IMR-90 (cell line): Measurements from ENCODE around the gene PRKACB. TPM values are rescaled to one million over a fixed set of nuclear protein-coding genes. Genes with fewer than 3 reads are reported as not detected.

ENCODE experiments used
- ATAC-seq: fragments of 200-7000 bp; cut with Tn5 transposase; 2 replicates; pipeline ENCODE4 v1.9.1; 2020; ENCODE audit warnings: low read depth, mild to moderate bottlenecking, moderate library complexity
- BruUV-seq: library from RNA; stranded (reverse); fragments of 400-500 nt; replicated peaks from 2 replicates; lab custom pipeline; 2021; lab: Mats Ljungman, UMichigan
- CTCF ChIA-PET: fragments of 300-600 bp; formaldehyde crosslinking; extraction: SDS; loops from one replicate; lab custom pipeline; 2021; ENCODE audit warnings: antibody characterized with exemption; lab: Yijun Ruan, JAX
- POLR2A ChIA-PET: fragments of 300-600 bp; sonication (Branson Sonifier 250); formaldehyde crosslinking; loops from one replicate; lab custom pipeline; 2022; ENCODE audit warnings: antibody characterized with exemption; ENCODE audit not compliant: unreplicated experiment; lab: Charles Lee
- DNase-seq: peaks from one replicate; pipeline ENCODE4 v3.0.0; 2013
- H2AFZ ChIP-seq: replicated peaks from 2 replicates; pipeline ENCODE3; 2013; ENCODE audit warnings: low read length, mild to moderate bottlenecking; ENCODE audit not compliant: poor library complexity
- H2AK5ac ChIP-seq: 2 replicates; pipeline ENCODE4 v1.6.1; 2013; ENCODE audit warnings: low read depth, low read length, inconsistent platforms
- H2AK9ac ChIP-seq: replicated peaks from 2 replicates; pipeline ENCODE3; 2013; ENCODE audit warnings: mild to moderate bottlenecking, low read depth, low read length, moderate library complexity; ENCODE audit not compliant: poor library complexity
- H2BK120ac ChIP-seq: 2 replicates; pipeline ENCODE4 v1.6.1; 2013; ENCODE audit warnings: low read depth, low read length, inconsistent platforms
- H2BK15ac ChIP-seq: 3 replicates; pipeline ENCODE4 v1.6.1; 2013; ENCODE audit warnings: low read depth, low read length, inconsistent platforms
- H2BK20ac ChIP-seq: 2 replicates; pipeline ENCODE4 v1.6.1; 2013; ENCODE audit warnings: low read depth, mild to moderate bottlenecking, inconsistent platforms, low read length, moderate library complexity
- H2BK5ac ChIP-seq: 2 replicates; pipeline ENCODE4 v1.6.1; 2013; ENCODE audit warnings: mild to moderate bottlenecking, low read depth, low read length, inconsistent platforms; ENCODE audit not compliant: poor library complexity, severe bottlenecking
- H3K14ac ChIP-seq: replicated peaks from 2 replicates; pipeline ENCODE4 v1.6.1; 2013; ENCODE audit warnings: low read depth, low read length, inconsistent platforms
- H3K18ac ChIP-seq: 2 replicates; pipeline ENCODE4 v1.6.1; 2013; ENCODE audit warnings: low read depth, low read length, control low read depth
- H3K23ac ChIP-seq: 2 replicates; pipeline ENCODE4 v1.6.1; 2013; ENCODE audit warnings: low read depth, low read length, inconsistent platforms
- H3K27ac ChIP-seq: 2 replicates; pipeline ENCODE4 v1.5.1; 2013; ENCODE audit warnings: mild to moderate bottlenecking, control low read depth, low read length; ENCODE audit not compliant: insufficient read depth
- H3K27me3 ChIP-seq: 2 replicates; pipeline ENCODE4 v1.6.1; 2013; ENCODE audit warnings: low read length; ENCODE audit not compliant: control insufficient read depth, insufficient read depth
- H3K36me3 ChIP-seq: 2 replicates; pipeline ENCODE4 v1.6.1; 2013; ENCODE audit warnings: low read length, mixed read lengths; ENCODE audit not compliant: control insufficient read depth, insufficient read depth
- H3K4ac ChIP-seq: 2 replicates; pipeline ENCODE4 v1.6.1; 2013; ENCODE audit warnings: low read depth, low read length, inconsistent platforms
- H3K4me1 ChIP-seq: 2 replicates; pipeline ENCODE4 v1.6.1; 2013; ENCODE audit warnings: low read length, mixed read lengths; ENCODE audit not compliant: control insufficient read depth, insufficient read depth
- H3K4me2 ChIP-seq: 2 replicates; pipeline ENCODE4 v1.6.1; 2013; ENCODE audit warnings: low read depth, mild to moderate bottlenecking, control low read depth, low read length, moderate library complexity
- H3K4me3 ChIP-seq: 2 replicates; pipeline ENCODE4 v1.5.1; 2013; ENCODE audit warnings: low read depth, mild to moderate bottlenecking, control low read depth, low read length, moderate library complexity; ENCODE audit not compliant: insufficient read depth
- H3K56ac ChIP-seq: 2 replicates; pipeline ENCODE4 v1.6.1; 2013; ENCODE audit warnings: low read length, inconsistent platforms; ENCODE audit not compliant: insufficient read depth; ENCODE audit errors: extremely low read depth
- H3K79me1 ChIP-seq, 2 experiments: 2 replicates each; pipeline ENCODE4 v1.6.1; 2013; ENCODE audit warnings: low read length in 2 of 2, inconsistent platforms in 1 of 2, low read depth in 1 of 2
- H3K9ac ChIP-seq: 2 replicates; pipeline ENCODE4 v1.6.1; 2013; ENCODE audit warnings: low read depth, low read length, control low read depth
- H3K9me1 ChIP-seq: 2 replicates; pipeline ENCODE4 v1.6.1; 2013; ENCODE audit warnings: low read length, inconsistent platforms; ENCODE audit not compliant: insufficient read depth
- H3K9me3 ChIP-seq: 2 replicates; pipeline ENCODE4 v1.6.1; 2013; ENCODE audit warnings: low read length; ENCODE audit not compliant: control insufficient read depth, insufficient read depth
- H4K20me1 ChIP-seq: 2 replicates; pipeline ENCODE4 v1.6.1; 2013; ENCODE audit warnings: low read length, inconsistent platforms; ENCODE audit not compliant: insufficient read depth
- H4K5ac ChIP-seq: 2 replicates; pipeline ENCODE4 v1.6.1; 2013; ENCODE audit warnings: mild to moderate bottlenecking, low read depth, low read length, control low read depth
- H4K8ac ChIP-seq, 2 experiments: 2 replicates each; pipeline ENCODE4 v1.6.1; 2013; ENCODE audit warnings: low read depth in 2 of 2, low read length in 2 of 2, control low read depth in 1 of 2, inconsistent platforms in 1 of 2
- H4K91ac ChIP-seq: 2 replicates; pipeline ENCODE4 v1.6.1; 2013; ENCODE audit warnings: low read depth, low read length, inconsistent platforms; ENCODE audit not compliant: insufficient read depth
- BHLHE40 ChIP-seq: fragments of 150-350 bp; IDR thresholded peaks from 2 replicates; pipeline ENCODE4 v1.6.1; 2016; ENCODE audit warnings: mild to moderate bottlenecking, low read depth, low read length
- CEBPB ChIP-seq: IDR thresholded peaks from 2 replicates; pipeline ENCODE4 v1.6.1; 2012; ENCODE audit warnings: low read depth, low read length, improper control_type of control experiment
- CHD1 ChIP-seq: IDR thresholded peaks from 2 replicates; pipeline ENCODE4 v1.6.1; 2012; ENCODE audit warnings: low read depth, low read length, improper control_type of control experiment
- FOS ChIP-seq: fragments of 150-350 bp; IDR thresholded peaks from 2 replicates; pipeline ENCODE4 v1.6.1; 2016; ENCODE audit warnings: low read depth, low read length
- MAFK ChIP-seq: IDR thresholded peaks from 2 replicates; pipeline ENCODE4 v1.6.1; 2012; ENCODE audit warnings: low read depth, low read length, improper control_type of control experiment
- MAZ ChIP-seq: IDR thresholded peaks from 2 replicates; pipeline ENCODE4 v1.6.1; 2012; ENCODE audit warnings: low read depth, mild to moderate bottlenecking, low read length, improper control_type of control experiment, moderate library complexity, borderline replicate concordance
- MXI1 ChIP-seq: IDR thresholded peaks from 2 replicates; pipeline ENCODE4 v1.6.1; 2012; ENCODE audit warnings: low read depth, mild to moderate bottlenecking, low read length, moderate library complexity, borderline replicate concordance
- NFE2L2 ChIP-seq: fragments of 150-350 bp; IDR thresholded peaks from 2 replicates; pipeline ENCODE4 v1.6.1; 2016; ENCODE audit warnings: low read depth, mild to moderate bottlenecking, low read length
- POLR2A ChIP-seq: IDR thresholded peaks from 2 replicates; pipeline ENCODE4 v1.6.1; 2012; ENCODE audit warnings: mild to moderate bottlenecking, low read depth, low read length
- RCOR1 ChIP-seq: IDR thresholded peaks from 2 replicates; pipeline ENCODE4 v1.6.1; 2012; ENCODE audit warnings: mild to moderate bottlenecking, low read length, improper control_type of control experiment; ENCODE audit not compliant: insufficient replicate concordance
- RFX5 ChIP-seq: IDR thresholded peaks from 2 replicates; pipeline ENCODE4 v1.8.0; 2012; ENCODE audit warnings: low read depth, mild to moderate bottlenecking, low read length, moderate library complexity
- SMC3 ChIP-seq: fragments of 150-350 bp; IDR thresholded peaks from 2 replicates; pipeline ENCODE4 v1.6.1; 2016; ENCODE audit warnings: low read depth, mild to moderate bottlenecking, antibody characterized with exemption, low read length, moderate library complexity
- WGBS, 2 experiments: methylation state at CpG; one replicate each; pipeline versions ENCODE4 v1.1.5 to v1.1.7; 2013; ENCODE audit warnings: missing lambda C conversion rate in 2 of 2; ENCODE audit not compliant: insufficient read length in 1 of 2; ENCODE audit errors: extremely low coverage in 2 of 2; 5-methylcytosine and 5-hydroxymethylcytosine counted together
- dilution Hi-C: fragments of 300-500 bp; cut with HindIII; formaldehyde crosslinking; loops from one replicate; pipeline ENCODE4 v1.14.3; 2018; ENCODE audit warnings: low sequenced_read_pairs; ENCODE audit not compliant: unreplicated experiment
- in situ Hi-C: fragments of 300-500 bp; cut with MboI; formaldehyde crosslinking; loops from 3 replicates; pipeline ENCODE4 v1.14.3; 2019; ENCODE audit warnings: low sequenced_read_pairs, inconsistent platforms, mixed read lengths
- intact Hi-C: fragments of 100-400 bp; cut with micrococcal nuclease; formaldehyde crosslinking; loops from 2 replicates; pipeline ENCODE4 v1.10.0; 2022
- polyA plus RNA-seq, 3 experiments: library from polyadenylated mRNA; depleted of rRNA; stranded (reverse); fragments of >200 nt; gene quantifications; 2 replicates each; pipeline ENCODE4 v1.2.3, GENCODE V29; 2012; ENCODE audit warnings: low replicate concordance in 1 of 3
- total RNA-seq: library from RNA; depleted of rRNA; stranded (reverse); fragments of >200 nt; gene quantifications from 2 replicates; pipeline ENCODE4 v1.2.3, GENCODE V29; 2012
- TF ChIP-seq, protein P1 (sequence below): fragments of 150-350 bp; IDR thresholded peaks from 2 replicates; pipeline ENCODE4 v1.6.1; 2016; ENCODE audit warnings: low read depth, mild to moderate bottlenecking, low read length, moderate library complexity, borderline replicate concordance
- TF ChIP-seq, protein P2 (sequence below): fragments of 150-350 bp; IDR thresholded peaks from 2 replicates; pipeline ENCODE4 v1.6.1; 2017; ENCODE audit warnings: mild to moderate bottlenecking, antibody characterized with exemption, low read length, low read depth

PRKACB gene
- total and polyA plus RNA-seq, 2 of the 4 experiments (the other 2 are of a cell fraction): 8.2 to 8.3 TPM

DNA sequence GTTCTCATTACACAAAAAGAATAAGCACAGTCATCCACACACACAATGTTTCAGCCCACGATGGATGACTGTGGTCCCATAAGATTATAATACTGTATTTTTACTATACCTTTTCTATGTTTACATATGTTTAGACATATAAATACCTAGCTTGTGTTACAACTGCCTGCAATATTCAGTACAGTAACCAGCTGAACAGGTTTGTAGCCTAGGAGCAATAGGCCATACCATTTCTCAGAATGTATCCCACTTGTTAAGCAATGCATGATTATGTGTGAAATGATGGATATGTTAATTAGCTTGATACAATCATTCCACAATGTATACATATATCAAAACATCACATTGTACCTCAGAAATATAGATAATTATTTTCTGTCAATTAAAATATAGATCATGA, 124.3 kb downstream of the PRKACB start:
- H3K18ac ChIP-seq: no peak overlapping the region
- TF ChIP-seq CHD1 (no peak), RFX5 (no peak), POLR2A (no peak), MXI1 (no peak), MAFK (no peak), FOS (no peak), BHLHE40 (no peak), CEBPB (no peak), RCOR1 (no peak), SMC3 (no peak), NFE2L2 (no peak), MAZ (no peak)
- TF ChIP-seq, protein P1, sequence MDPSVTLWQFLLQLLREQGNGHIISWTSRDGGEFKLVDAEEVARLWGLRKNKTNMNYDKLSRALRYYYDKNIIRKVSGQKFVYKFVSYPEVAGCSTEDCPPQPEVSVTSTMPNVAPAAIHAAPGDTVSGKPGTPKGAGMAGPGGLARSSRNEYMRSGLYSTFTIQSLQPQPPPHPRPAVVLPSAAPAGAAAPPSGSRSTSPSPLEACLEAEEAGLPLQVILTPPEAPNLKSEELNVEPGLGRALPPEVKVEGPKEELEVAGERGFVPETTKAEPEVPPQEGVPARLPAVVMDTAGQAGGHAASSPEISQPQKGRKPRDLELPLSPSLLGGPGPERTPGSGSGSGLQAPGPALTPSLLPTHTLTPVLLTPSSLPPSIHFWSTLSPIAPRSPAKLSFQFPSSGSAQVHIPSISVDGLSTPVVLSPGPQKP: no peak
- TF ChIP-seq, protein P2, sequence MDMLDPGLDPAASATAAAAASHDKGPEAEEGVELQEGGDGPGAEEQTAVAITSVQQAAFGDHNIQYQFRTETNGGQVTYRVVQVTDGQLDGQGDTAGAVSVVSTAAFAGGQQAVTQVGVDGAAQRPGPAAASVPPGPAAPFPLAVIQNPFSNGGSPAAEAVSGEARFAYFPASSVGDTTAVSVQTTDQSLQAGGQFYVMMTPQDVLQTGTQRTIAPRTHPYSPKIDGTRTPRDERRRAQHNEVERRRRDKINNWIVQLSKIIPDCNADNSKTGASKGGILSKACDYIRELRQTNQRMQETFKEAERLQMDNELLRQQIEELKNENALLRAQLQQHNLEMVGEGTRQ: no peak
- no peaks in the 10 kb centered on the region for H3K36me3 ChIP-seq
- H3K4ac ChIP-seq: no peak overlapping the region
- no peaks in the 10 kb centered on the region for H4K20me1 ChIP-seq
- peaks cover 5% of the 10 kb centered on the region; the same call in 1 of the 2 replicates for H3K4me1 ChIP-seq
- H3K9ac ChIP-seq: no peak overlapping the region
- dilution Hi-C loops (no loop called here), intact Hi-C loops (no loop called here), in situ Hi-C loops (no loop called here)
- no peak overlapping the region for H2BK20ac ChIP-seq
- H2BK120ac ChIP-seq: no peak overlapping the region
- CTCF ChIA-PET: no interaction called here
- DNase-seq (no peak), ATAC-seq (no peak)
- no peak overlapping the region for H2AK9ac ChIP-seq
- BruUV-seq: no TSS peak
- no peak overlapping the region for H3K23ac ChIP-seq
- no peak overlapping the region for H2AFZ ChIP-seq
- H3K14ac ChIP-seq: no peak overlapping the region
- H3K27ac ChIP-seq: no peak overlapping the region
- no peaks in the 10 kb centered on the region for H3K79me1 ChIP-seq
- H3K27me3 ChIP-seq: peaks cover 2% of the 10 kb centered on the region; the same call in 1 of the 2 replicates
- H3K4me2 ChIP-seq: no peak overlapping the region
- no peak overlapping the region for H2AK5ac ChIP-seq
- H4K8ac ChIP-seq: no peak overlapping the region
- H2BK5ac ChIP-seq: no peak overlapping the region
- no CpG with 5 or more reads among the region's 1 CpG for WGBS, 2 experiments
- no peaks in the 10 kb centered on the region; the same call in 1 of the 2 replicates for H3K9me1 ChIP-seq
- POLR2A ChIA-PET: no interaction called here
- H3K56ac ChIP-seq: no peak overlapping the region
- H3K4me3 ChIP-seq: no peak overlapping the region
- H4K91ac ChIP-seq: no peak overlapping the region
- H2BK15ac ChIP-seq: no peak overlapping the region
- H3K9me3 ChIP-seq: no peaks in the 10 kb centered on the region
- no peak overlapping the region for H4K5ac ChIP-seq
